Measurements from ENCODE around the gene MFSD8.
A peak's percentile ranks its signal among the peaks of the same experiment; 100 is the strongest.

The MFSD8 gene

DNA sequence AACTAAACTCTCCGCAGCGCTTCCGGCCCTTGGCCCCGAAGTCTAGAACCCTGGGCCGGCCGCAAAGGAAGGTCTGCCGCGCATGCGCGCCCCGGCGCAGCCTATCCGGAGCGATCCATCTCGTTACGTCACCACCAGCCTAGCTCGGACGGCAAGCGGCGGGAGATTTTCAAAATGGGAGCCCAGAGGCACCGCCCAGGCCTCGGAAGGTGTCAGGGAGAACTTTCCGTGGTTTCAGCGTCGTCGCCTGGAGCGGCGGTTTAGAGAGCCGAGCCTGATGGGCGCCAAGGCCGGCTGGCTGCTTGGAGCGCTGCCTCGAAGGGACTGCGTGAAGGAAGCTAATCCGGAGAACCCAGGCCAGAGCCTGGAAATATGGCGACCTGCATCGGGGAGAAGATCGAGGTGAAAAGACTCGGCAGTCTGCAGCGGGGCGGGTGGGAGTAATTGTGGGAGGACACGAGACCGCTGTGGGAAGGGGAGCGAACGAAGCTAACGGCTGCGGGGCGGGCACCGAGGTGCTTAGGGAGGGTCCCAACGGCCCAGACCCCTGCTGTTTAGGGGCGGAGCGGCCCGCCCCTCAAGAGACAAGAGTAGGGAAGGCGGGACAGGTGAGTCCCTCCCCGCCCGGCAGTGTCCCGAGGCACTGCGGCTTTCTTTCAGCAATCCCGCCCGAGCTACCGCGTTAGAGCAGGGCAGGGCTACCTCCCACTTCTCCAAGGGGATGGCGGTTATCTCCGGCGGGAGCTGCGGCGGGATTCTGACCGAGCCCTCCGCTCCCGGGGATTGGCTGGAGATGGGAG is 84.0 kb downstream of the MFSD8 start, which contains the start of gene PLK4 (continued):
- TF ChIP-seq, protein P1, sequence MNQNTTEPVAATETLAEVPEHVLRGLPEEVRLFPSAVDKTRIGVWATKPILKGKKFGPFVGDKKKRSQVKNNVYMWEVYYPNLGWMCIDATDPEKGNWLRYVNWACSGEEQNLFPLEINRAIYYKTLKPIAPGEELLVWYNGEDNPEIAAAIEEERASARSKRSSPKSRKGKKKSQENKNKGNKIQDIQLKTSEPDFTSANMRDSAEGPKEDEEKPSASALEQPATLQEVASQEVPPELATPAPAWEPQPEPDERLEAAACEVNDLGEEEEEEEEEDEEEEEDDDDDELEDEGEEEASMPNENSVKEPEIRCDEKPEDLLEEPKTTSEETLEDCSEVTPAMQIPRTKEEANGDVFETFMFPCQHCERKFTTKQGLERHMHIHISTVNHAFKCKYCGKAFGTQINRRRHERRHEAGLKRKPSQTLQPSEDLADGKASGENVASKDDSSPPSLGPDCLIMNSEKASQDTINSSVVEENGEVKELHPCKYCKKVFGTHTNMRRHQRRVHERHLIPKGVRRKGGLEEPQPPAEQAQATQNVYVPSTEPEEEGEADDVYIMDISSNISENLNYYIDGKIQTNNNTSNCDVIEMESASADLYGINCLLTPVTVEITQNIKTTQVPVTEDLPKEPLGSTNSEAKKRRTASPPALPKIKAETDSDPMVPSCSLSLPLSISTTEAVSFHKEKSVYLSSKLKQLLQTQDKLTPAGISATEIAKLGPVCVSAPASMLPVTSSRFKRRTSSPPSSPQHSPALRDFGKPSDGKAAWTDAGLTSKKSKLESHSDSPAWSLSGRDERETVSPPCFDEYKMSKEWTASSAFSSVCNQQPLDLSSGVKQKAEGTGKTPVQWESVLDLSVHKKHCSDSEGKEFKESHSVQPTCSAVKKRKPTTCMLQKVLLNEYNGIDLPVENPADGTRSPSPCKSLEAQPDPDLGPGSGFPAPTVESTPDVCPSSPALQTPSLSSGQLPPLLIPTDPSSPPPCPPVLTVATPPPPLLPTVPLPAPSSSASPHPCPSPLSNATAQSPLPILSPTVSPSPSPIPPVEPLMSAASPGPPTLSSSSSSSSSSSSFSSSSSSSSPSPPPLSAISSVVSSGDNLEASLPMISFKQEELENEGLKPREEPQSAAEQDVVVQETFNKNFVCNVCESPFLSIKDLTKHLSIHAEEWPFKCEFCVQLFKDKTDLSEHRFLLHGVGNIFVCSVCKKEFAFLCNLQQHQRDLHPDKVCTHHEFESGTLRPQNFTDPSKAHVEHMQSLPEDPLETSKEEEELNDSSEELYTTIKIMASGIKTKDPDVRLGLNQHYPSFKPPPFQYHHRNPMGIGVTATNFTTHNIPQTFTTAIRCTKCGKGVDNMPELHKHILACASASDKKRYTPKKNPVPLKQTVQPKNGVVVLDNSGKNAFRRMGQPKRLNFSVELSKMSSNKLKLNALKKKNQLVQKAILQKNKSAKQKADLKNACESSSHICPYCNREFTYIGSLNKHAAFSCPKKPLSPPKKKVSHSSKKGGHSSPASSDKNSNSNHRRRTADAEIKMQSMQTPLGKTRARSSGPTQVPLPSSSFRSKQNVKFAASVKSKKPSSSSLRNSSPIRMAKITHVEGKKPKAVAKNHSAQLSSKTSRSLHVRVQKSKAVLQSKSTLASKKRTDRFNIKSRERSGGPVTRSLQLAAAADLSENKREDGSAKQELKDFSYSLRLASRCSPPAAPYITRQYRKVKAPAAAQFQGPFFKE (tag by site-specific recombination; IDR thresholded peaks at IDR 0.05; ENCODE audit: borderline replicate concordance): no peak
- TF ChIP-seq SP7 (tag by site-specific recombination; IDR thresholded peaks at IDR 0.05) (peak; percentile 87; the same call in 1 of the 2 replicates), SCRT1 (tag by site-specific recombination; IDR thresholded peaks at IDR 0.05; ENCODE audit: borderline replicate concordance) (no peak), KLF7 (tag by site-specific recombination; IDR thresholded peaks at IDR 0.05; ENCODE audit: borderline replicate concordance) (peak; percentile 91), ZNF24 (tag by site-specific recombination; IDR thresholded peaks at IDR 0.05) (peak; percentile 65; the same call in 1 of the 2 replicates), ZFP37 (tag by site-specific recombination; IDR thresholded peaks at IDR 0.05) (peak; percentile 74; the same call in 1 of the 2 replicates), ZNF558 (tag by site-specific recombination; IDR thresholded peaks at IDR 0.05) (no peak), ZNF211 (tag by site-specific recombination; IDR thresholded peaks at IDR 0.05; ENCODE audit: low read depth) (no peak), ZNF433 (tag by site-specific recombination; IDR thresholded peaks at IDR 0.05; ENCODE audit: low read depth) (no peak), ZNF529 (tag by site-specific recombination; IDR thresholded peaks at IDR 0.05; ENCODE audit: insufficient replicate concordance) (no peak), SCRT2 (tag by site-specific recombination; IDR thresholded peaks at IDR 0.05) (no peak), ZNF10 (tag by site-specific recombination; IDR thresholded peaks at IDR 0.05) (no peak), ZNF76 (tag by site-specific recombination; IDR thresholded peaks at IDR 0.05; ENCODE audit: borderline replicate concordance, low read depth) (peak; percentile 84; the same call in 1 of the 2 replicates), ZNF184 (tag by site-specific recombination; IDR thresholded peaks at IDR 0.05) (no peak), ZNF791 (tag by site-specific recombination; IDR thresholded peaks at IDR 0.05) (no peak)
- TF ChIP-seq, protein P2, sequence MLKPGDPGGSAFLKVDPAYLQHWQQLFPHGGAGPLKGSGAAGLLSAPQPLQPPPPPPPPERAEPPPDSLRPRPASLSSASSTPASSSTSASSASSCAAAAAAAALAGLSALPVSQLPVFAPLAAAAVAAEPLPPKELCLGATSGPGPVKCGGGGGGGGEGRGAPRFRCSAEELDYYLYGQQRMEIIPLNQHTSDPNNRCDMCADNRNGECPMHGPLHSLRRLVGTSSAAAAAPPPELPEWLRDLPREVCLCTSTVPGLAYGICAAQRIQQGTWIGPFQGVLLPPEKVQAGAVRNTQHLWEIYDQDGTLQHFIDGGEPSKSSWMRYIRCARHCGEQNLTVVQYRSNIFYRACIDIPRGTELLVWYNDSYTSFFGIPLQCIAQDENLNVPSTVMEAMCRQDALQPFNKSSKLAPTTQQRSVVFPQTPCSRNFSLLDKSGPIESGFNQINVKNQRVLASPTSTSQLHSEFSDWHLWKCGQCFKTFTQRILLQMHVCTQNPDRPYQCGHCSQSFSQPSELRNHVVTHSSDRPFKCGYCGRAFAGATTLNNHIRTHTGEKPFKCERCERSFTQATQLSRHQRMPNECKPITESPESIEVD (tag by site-specific recombination; IDR thresholded peaks at IDR 0.05): no peak
- TF ChIP-seq, protein P3, sequence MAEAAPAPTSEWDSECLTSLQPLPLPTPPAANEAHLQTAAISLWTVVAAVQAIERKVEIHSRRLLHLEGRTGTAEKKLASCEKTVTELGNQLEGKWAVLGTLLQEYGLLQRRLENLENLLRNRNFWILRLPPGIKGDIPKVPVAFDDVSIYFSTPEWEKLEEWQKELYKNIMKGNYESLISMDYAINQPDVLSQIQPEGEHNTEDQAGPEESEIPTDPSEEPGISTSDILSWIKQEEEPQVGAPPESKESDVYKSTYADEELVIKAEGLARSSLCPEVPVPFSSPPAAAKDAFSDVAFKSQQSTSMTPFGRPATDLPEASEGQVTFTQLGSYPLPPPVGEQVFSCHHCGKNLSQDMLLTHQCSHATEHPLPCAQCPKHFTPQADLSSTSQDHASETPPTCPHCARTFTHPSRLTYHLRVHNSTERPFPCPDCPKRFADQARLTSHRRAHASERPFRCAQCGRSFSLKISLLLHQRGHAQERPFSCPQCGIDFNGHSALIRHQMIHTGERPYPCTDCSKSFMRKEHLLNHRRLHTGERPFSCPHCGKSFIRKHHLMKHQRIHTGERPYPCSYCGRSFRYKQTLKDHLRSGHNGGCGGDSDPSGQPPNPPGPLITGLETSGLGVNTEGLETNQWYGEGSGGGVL (tag by site-specific recombination; IDR thresholded peaks at IDR 0.05): peak; percentile 46
- TF ChIP-seq, protein P4, sequence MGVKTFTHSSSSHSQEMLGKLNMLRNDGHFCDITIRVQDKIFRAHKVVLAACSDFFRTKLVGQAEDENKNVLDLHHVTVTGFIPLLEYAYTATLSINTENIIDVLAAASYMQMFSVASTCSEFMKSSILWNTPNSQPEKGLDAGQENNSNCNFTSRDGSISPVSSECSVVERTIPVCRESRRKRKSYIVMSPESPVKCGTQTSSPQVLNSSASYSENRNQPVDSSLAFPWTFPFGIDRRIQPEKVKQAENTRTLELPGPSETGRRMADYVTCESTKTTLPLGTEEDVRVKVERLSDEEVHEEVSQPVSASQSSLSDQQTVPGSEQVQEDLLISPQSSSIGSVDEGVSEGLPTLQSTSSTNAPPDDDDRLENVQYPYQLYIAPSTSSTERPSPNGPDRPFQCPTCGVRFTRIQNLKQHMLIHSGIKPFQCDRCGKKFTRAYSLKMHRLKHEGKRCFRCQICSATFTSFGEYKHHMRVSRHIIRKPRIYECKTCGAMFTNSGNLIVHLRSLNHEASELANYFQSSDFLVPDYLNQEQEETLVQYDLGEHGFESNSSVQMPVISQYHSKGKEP (tag by site-specific recombination; IDR thresholded peaks at IDR 0.05): no peak
- TF ChIP-seq, protein P5, sequence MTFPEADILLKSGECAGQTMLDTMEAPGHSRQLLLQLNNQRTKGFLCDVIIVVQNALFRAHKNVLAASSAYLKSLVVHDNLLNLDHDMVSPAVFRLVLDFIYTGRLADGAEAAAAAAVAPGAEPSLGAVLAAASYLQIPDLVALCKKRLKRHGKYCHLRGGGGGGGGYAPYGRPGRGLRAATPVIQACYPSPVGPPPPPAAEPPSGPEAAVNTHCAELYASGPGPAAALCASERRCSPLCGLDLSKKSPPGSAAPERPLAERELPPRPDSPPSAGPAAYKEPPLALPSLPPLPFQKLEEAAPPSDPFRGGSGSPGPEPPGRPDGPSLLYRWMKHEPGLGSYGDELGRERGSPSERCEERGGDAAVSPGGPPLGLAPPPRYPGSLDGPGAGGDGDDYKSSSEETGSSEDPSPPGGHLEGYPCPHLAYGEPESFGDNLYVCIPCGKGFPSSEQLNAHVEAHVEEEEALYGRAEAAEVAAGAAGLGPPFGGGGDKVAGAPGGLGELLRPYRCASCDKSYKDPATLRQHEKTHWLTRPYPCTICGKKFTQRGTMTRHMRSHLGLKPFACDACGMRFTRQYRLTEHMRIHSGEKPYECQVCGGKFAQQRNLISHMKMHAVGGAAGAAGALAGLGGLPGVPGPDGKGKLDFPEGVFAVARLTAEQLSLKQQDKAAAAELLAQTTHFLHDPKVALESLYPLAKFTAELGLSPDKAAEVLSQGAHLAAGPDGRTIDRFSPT (tag by site-specific recombination; IDR thresholded peaks at IDR 0.05): peak; percentile 62; the same call in 1 of the 2 replicates
- TF ChIP-seq, protein P6, sequence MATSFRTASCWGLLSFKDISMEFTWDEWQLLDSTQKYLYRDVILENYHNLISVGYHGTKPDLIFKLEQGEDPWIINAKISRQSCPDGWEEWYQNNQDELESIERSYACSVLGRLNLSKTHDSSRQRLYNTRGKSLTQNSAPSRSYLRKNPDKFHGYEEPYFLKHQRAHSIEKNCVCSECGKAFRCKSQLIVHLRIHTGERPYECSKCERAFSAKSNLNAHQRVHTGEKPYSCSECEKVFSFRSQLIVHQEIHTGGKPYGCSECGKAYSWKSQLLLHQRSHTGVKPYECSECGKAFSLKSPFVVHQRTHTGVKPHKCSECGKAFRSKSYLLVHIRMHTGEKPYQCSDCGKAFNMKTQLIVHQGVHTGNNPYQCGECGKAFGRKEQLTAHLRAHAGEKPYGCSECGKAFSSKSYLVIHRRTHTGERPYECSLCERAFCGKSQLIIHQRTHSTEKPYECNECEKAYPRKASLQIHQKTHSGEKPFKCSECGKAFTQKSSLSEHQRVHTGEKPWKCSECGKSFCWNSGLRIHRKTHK (tag by site-specific recombination; IDR thresholded peaks at IDR 0.05): no peak
- TF ChIP-seq, protein P7, sequence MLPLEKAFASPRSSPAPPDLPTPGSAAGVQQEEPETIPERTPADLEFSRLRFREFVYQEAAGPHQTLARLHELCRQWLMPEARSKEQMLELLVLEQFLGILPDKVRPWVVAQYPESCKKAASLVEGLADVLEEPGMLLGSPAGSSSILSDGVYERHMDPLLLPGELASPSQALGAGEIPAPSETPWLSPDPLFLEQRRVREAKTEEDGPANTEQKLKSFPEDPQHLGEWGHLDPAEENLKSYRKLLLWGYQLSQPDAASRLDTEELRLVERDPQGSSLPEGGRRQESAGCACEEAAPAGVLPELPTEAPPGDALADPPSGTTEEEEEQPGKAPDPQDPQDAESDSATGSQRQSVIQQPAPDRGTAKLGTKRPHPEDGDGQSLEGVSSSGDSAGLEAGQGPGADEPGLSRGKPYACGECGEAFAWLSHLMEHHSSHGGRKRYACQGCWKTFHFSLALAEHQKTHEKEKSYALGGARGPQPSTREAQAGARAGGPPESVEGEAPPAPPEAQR (tag by site-specific recombination; IDR thresholded peaks at IDR 0.05): no peak

All from HEK293 (cell line).